H1 (cell line): ENCODE data around the gene PID1. TPM values are rescaled to one million over a fixed set of nuclear protein-coding genes. Genes with fewer than 3 reads are reported as not detected.

Experiments used
- CTCF ChIA-PET: fragments of 300-600 bp; sonication (Branson Sonifier 250); formaldehyde crosslinking; loops from one replicate; lab custom pipeline; 2021; ENCODE audit not compliant: partially characterized antibody; lab: Charles Lee
- POLR2A ChIA-PET: fragments of 300-600 bp; sonication (Branson Sonifier 250); formaldehyde crosslinking; loops from one replicate; lab custom pipeline; 2021; ENCODE audit warnings: inconsistent platforms; ENCODE audit not compliant: partially characterized antibody; lab: Charles Lee
- DNase-seq, 2 experiments: peaks; one replicate each; pipeline versions ENCODE4 v3.0.0 to v3.0.0-alpha.2; 2010 to 2022; ENCODE audit warnings: low spot score in 2 of 2, low read depth in 1 of 2, mixed read lengths in 1 of 2
- FAIRE-seq: peaks from 2 replicates; lab custom pipeline; 2011; peaks lifted over from hg19 to GRCh38; lab: Jason Lieb, UNC
- H2AFZ ChIP-seq: 2 replicates; pipeline ENCODE4 v1.8.1; 2012; ENCODE audit warnings: low read length, inconsistent platforms
- H2AK5ac ChIP-seq: 2 replicates; pipeline ENCODE4 v1.6.1; 2013; ENCODE audit warnings: low read depth, low read length
- H2BK120ac ChIP-seq: replicated peaks from 2 replicates; pipeline ENCODE3; 2013; ENCODE audit warnings: low read depth, low read length, inconsistent platforms
- H2BK12ac ChIP-seq: 2 replicates; pipeline ENCODE4 v1.6.1; 2013; ENCODE audit warnings: low read depth, low read length
- H2BK15ac ChIP-seq: 2 replicates; pipeline ENCODE4 v1.6.1; 2013; ENCODE audit warnings: low read length
- H2BK20ac ChIP-seq: 2 replicates; pipeline ENCODE4 v1.6.1; 2013; ENCODE audit warnings: low read length
- H2BK5ac ChIP-seq: 2 replicates; pipeline ENCODE4 v1.6.1; 2013; ENCODE audit warnings: low read depth, low read length
- H3K14ac ChIP-seq: 2 replicates; pipeline ENCODE4 v1.6.1; 2013; ENCODE audit warnings: inconsistent platforms; ENCODE audit not compliant: insufficient read length
- H3K18ac ChIP-seq: 2 replicates; pipeline ENCODE4 v1.6.1; 2013; ENCODE audit warnings: low read length; ENCODE audit errors: extremely low read depth
- H3K23ac ChIP-seq: 2 replicates; pipeline ENCODE4 v1.6.1; 2013; ENCODE audit warnings: inconsistent platforms; ENCODE audit not compliant: insufficient read length
- H3K23me2 ChIP-seq: 2 replicates; pipeline ENCODE4 v1.6.1; 2013; ENCODE audit warnings: low read depth, low read length
- H3K27ac ChIP-seq: 2 replicates; pipeline ENCODE4 v1.6.1; 2011; ENCODE audit warnings: low read depth, low read length, inconsistent platforms
- H3K27me3 ChIP-seq, 4 experiments: replicated peaks in 1 of 4; 1 replicate in 1 of 4; 2 replicates in 3 of 4; pipeline versions ENCODE4 v1.6.1 to v1.8.1; 2011 to 2013; ENCODE audit warnings: low read length in 3 of 4, mild to moderate bottlenecking in 3 of 4, inconsistent platforms in 2 of 4, mixed read lengths in 2 of 4, moderate library complexity in 1 of 4; ENCODE audit not compliant: control insufficient read depth in 3 of 4, insufficient read depth in 3 of 4; ENCODE audit errors: extremely low read depth in 1 of 4
- H3K36me3 ChIP-seq, 4 experiments: 2 replicates each; pipeline versions ENCODE4 v1.6.1 to v1.8.1; 2011 to 2013; ENCODE audit warnings: mild to moderate bottlenecking in 4 of 4, low read length in 3 of 4, moderate library complexity in 2 of 4, control low read depth in 1 of 4, inconsistent platforms in 1 of 4; ENCODE audit not compliant: insufficient read depth in 4 of 4, control insufficient read depth in 2 of 4
- H3K4ac ChIP-seq: replicated peaks from 2 replicates; pipeline ENCODE3; 2013; ENCODE audit warnings: low read length, low read depth, mixed read lengths, inconsistent platforms; ENCODE audit not compliant: insufficient read length
- H3K4me1 ChIP-seq, 4 experiments: replicated peaks in 1 of 4; 1 replicate in 1 of 4; 2 replicates in 3 of 4; pipeline versions ENCODE4 v1.6.1 to v1.8.1; 2011 to 2013; ENCODE audit warnings: low read length in 3 of 4, inconsistent platforms in 2 of 4, mixed read lengths in 1 of 4; ENCODE audit not compliant: insufficient read depth in 4 of 4, control insufficient read depth in 3 of 4
- H3K4me2 ChIP-seq, 2 experiments: 2 replicates each; pipeline versions ENCODE4 v1.6.1 to v1.8.1; 2011 to 2013; ENCODE audit warnings: low read depth in 2 of 2, low read length in 2 of 2, control low read depth in 1 of 2, inconsistent platforms in 1 of 2, mild to moderate bottlenecking in 1 of 2; ENCODE audit not compliant: insufficient read depth in 1 of 2
- H3K4me3 ChIP-seq, 4 experiments: fragments of 200-600, 300-600 bp in 1 of 4; sonication (generic), shearing (Covaris generic), sonication (Bioruptor Twin) in 1 of 4; 2 replicates each; pipeline versions ENCODE4 v1.5.1 to v1.8.1; 2011 to 2016; ENCODE audit warnings: low read length in 4 of 4, low read depth in 3 of 4, control low read depth in 2 of 4, inconsistent platforms in 2 of 4, mild to moderate bottlenecking in 2 of 4, mixed read lengths in 1 of 4, moderate library complexity in 1 of 4; ENCODE audit not compliant: insufficient read depth in 2 of 4; ENCODE audit errors: extremely low read depth in 1 of 4
- H3K56ac ChIP-seq: replicated peaks from 2 replicates; pipeline ENCODE3; 2013; ENCODE audit warnings: low read depth, mild to moderate bottlenecking, mixed read lengths, low read length, inconsistent platforms; ENCODE audit not compliant: insufficient read length
- H3K79me1 ChIP-seq: 2 replicates; pipeline ENCODE4 v1.6.1; 2013; ENCODE audit warnings: low read depth, low read length, control low read depth
- H3K79me2 ChIP-seq, 2 experiments: 2 replicates each; pipeline versions ENCODE4 v1.6.1 to v1.8.1; 2012 to 2013; ENCODE audit warnings: low read length in 2 of 2, mild to moderate bottlenecking in 2 of 2, inconsistent platforms in 1 of 2; ENCODE audit not compliant: insufficient read depth in 2 of 2, control insufficient read depth in 1 of 2
- H3K9ac ChIP-seq, 4 experiments: replicated peaks in 1 of 4; 1 replicate in 1 of 4; 2 replicates in 3 of 4; pipeline versions ENCODE4 v1.6.1 to v1.8.1; 2011 to 2013; ENCODE audit warnings: low read depth in 3 of 4, low read length in 3 of 4, control low read depth in 2 of 4, mild to moderate bottlenecking in 2 of 4, moderate library complexity in 2 of 4, inconsistent platforms in 1 of 4; ENCODE audit errors: extremely low read depth in 1 of 4
- H3K9me3 ChIP-seq, 2 experiments: 2 replicates each; pipeline versions ENCODE4 v1.6.1 to v1.8.1; 2012 to 2013; ENCODE audit warnings: mild to moderate bottlenecking in 2 of 2, moderate library complexity in 2 of 2, control low read depth in 1 of 2, inconsistent platforms in 1 of 2, low read depth in 1 of 2, low read length in 1 of 2, mixed read lengths in 1 of 2; ENCODE audit not compliant: insufficient read depth in 2 of 2
- H4K20me1 ChIP-seq, 2 experiments: replicated peaks in 1 of 2; 2 replicates each; pipeline versions ENCODE3 to v1.8.1; 2011 to 2013; ENCODE audit warnings: inconsistent platforms in 2 of 2, low read length in 2 of 2, mild to moderate bottlenecking in 1 of 2; ENCODE audit not compliant: insufficient read depth in 2 of 2, control insufficient read depth in 1 of 2
- H4K5ac ChIP-seq: 2 replicates; pipeline ENCODE4 v1.6.1; 2013; ENCODE audit warnings: low read length, low read depth, mixed read lengths, inconsistent platforms; ENCODE audit not compliant: insufficient read length
- H4K8ac ChIP-seq: 2 replicates; pipeline ENCODE4 v1.8.0; 2013; ENCODE audit warnings: mild to moderate bottlenecking, moderate library complexity, low read length, inconsistent platforms; ENCODE audit not compliant: insufficient read depth; ENCODE audit errors: extremely low read depth
- H4K91ac ChIP-seq: replicated peaks from 2 replicates; pipeline ENCODE3; 2013; ENCODE audit warnings: low read length, mixed read lengths, inconsistent platforms; ENCODE audit not compliant: insufficient read length
- BCL11A ChIP-seq, 2 experiments: IDR thresholded peaks; one replicate each; pipeline ENCODE4 v1.6.1; 2011; ENCODE audit warnings: low read depth in 2 of 2, low read length in 2 of 2, mild to moderate bottlenecking in 2 of 2
- CBX5 ChIP-seq: fragments of 300-800, 300-1000 bp; sonication (generic); IDR thresholded peaks from 2 replicates; pipeline ENCODE4 v1.7.1; 2016; ENCODE audit warnings: antibody characterized with exemption, low read length, low read depth
- JUN ChIP-seq: IDR thresholded peaks from 2 replicates; pipeline ENCODE4 v1.6.1; 2011; ENCODE audit warnings: low read depth, mild to moderate bottlenecking, improper control_type of control experiment, low read length
- MAFK ChIP-seq: IDR thresholded peaks from 2 replicates; pipeline ENCODE4 v1.6.1; 2012; ENCODE audit warnings: low read depth, mild to moderate bottlenecking, improper control_type of control experiment, low read length
- RNF2 ChIP-seq: fragments of 200-900, 300-1000 bp; sonication (generic); IDR thresholded peaks from 2 replicates; pipeline ENCODE4 v1.7.1; 2016; ENCODE audit warnings: borderline replicate concordance, low read depth, mild to moderate bottlenecking, antibody characterized with exemption, low read length; ENCODE audit not compliant: poor library complexity, severe bottlenecking; ENCODE audit errors: missing control alignments
- SIX5 ChIP-seq: IDR thresholded peaks from 2 replicates; pipeline ENCODE4 v1.6.1; 2011; ENCODE audit warnings: mild to moderate bottlenecking, low read depth, low read length
- WGBS, 2 experiments: shearing (Covaris generic) in 1 of 2; methylation state at CpG; one replicate each; pipeline versions ENCODE4 v1.1.6 to v1.1.7; 2013 to 2015; ENCODE audit warnings: low lambda C conversion rate in 2 of 2, mixed read lengths in 2 of 2, inconsistent platforms in 1 of 2, low coverage in 1 of 2, missing lambda C conversion rate in 1 of 2; ENCODE audit not compliant: insufficient replicate concordance in 2 of 2, insufficient coverage in 1 of 2, insufficient read length in 1 of 2; ENCODE audit errors: extremely low coverage in 1 of 2, missing lambda C conversion rate in 1 of 2; 5-methylcytosine and 5-hydroxymethylcytosine counted together
- polyA plus RNA-seq, 7 experiments: library from polyadenylated mRNA; depleted of rRNA in 3 of 7; stranded (reverse) in 5 of 7; unstranded in 2 of 7; fragments of >200 nt in 5 of 7; fragments of 200-250 nt in 2 of 7; gene quantifications; 1 replicate in 5 of 7; 2 replicates in 1 of 7; 4 replicates in 1 of 7; pipeline versions ENCODE4 v1.2.1 to v1.2.3, GENCODE V29; 2011 to 2013; ENCODE audit warnings: missing spikeins in 2 of 7, mixed read lengths in 2 of 7
- total RNA-seq: library from RNA; stranded (reverse); fragmentation: NEBNext Ultra II Directional; extraction: Animal tissue kit (Norgen Biotek cat#: 25700); gene quantifications from 2 replicates; pipeline ENCODE4 v1.2.1, GENCODE V29; 2021
- TF ChIP-seq, protein P1 (sequence below): IDR thresholded peaks from 2 replicates; pipeline ENCODE4 v1.6.1; 2011; ENCODE audit warnings: low read depth, mild to moderate bottlenecking, low read length; ENCODE audit not compliant: insufficient read depth

Gene PID1
- total and polyA plus RNA-seq, 2 of the 8 experiments (the other 6 are each of a cell fraction or from before 2014, with no cell fraction given): 1.5 to 3.3 TPM

GRCh38 chr2:229231328-229231868, 39.7 kb downstream of the PID1 start:
- no peak overlapping the region for H3K9ac ChIP-seq
- no peak overlapping the region for H3K18ac ChIP-seq
- H2BK15ac ChIP-seq: no peak overlapping the region
- no peaks in the 10 kb centered on the region for H4K20me1 ChIP-seq
- H4K91ac ChIP-seq: no peak overlapping the region
- no peaks in the 10 kb centered on the region for H3K4me1 ChIP-seq
- no peak overlapping the region for H4K8ac ChIP-seq
- no peak overlapping the region for H3K4me3 ChIP-seq
- H3K27ac ChIP-seq: no peak overlapping the region
- no peak overlapping the region for H4K5ac ChIP-seq
- no peak overlapping the region for H2BK5ac ChIP-seq
- H2BK20ac ChIP-seq: no peak overlapping the region
- H3K23ac ChIP-seq: no peak overlapping the region
- H2BK12ac ChIP-seq: no peak overlapping the region
- no peak overlapping the region for H2AFZ ChIP-seq
- ChIA-PET POLR2A (interaction anchor here (1.0 kb wide), 1 partner anchor 16 kb away, joined by 3 read pairs; no protein-coding TSS in a partner anchor), CTCF (interaction anchor here (0.6 to 1.6 kb wide), 2 partner anchors 42 to 174 kb away, joined by 3 to 4 read pairs; no protein-coding TSS in a partner anchor)
- no peak overlapping the region for H3K4ac ChIP-seq
- no peaks in the 10 kb centered on the region for H3K36me3 ChIP-seq
- no peak overlapping the region for H3K4me2 ChIP-seq
- no peaks in the 10 kb centered on the region for H3K23me2 ChIP-seq
- no peak overlapping the region for H2AK5ac ChIP-seq
- WGBS, 2 experiments: 89% methylated on average over 3 of the region's 3 CpGs; no CpG with 5 or more reads in 1 of the 2 experiments
- no peaks in the 10 kb centered on the region for H3K27me3 ChIP-seq
- no peak overlapping the region for H2BK120ac ChIP-seq
- TF ChIP-seq, protein P1, sequence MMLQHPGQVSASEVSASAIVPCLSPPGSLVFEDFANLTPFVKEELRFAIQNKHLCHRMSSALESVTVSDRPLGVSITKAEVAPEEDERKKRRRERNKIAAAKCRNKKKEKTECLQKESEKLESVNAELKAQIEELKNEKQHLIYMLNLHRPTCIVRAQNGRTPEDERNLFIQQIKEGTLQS: no peak
- TF ChIP-seq SIX5 (no peak), BCL11A (IDR thresholded peaks at IDR 0.05; ENCODE audit: low read depth in 2 of 2, low read length in 2 of 2) (no peak), RNF2 (no peak), JUN (no peak), CBX5 (no peak), MAFK (no peak)
- FAIRE-seq (no peak), DNase-seq (no peak)
- no peaks in the 10 kb centered on the region for H3K9me3 ChIP-seq
- no peaks in the 10 kb centered on the region for H3K79me1 ChIP-seq
- no peaks in the 10 kb centered on the region for H3K79me2 ChIP-seq
- no peak overlapping the region for H3K56ac ChIP-seq
- no peak overlapping the region for H3K14ac ChIP-seq
